CD14-positive monocyte (primary cell): ENCODE results near the gene LDLRAD4. TPM values are rescaled to one million over a fixed set of nuclear protein-coding genes. Genes with fewer than 3 reads are reported as not detected.

Experiments
- DNase-seq, 3 donors: peaks; one replicate each; pipeline ENCODE4 v3.0.0-alpha.2; 2011 to 2022
- H2AFZ ChIP-seq: 2 replicates; pipeline ENCODE4 v1.6.0; 2012; ENCODE audit warnings: mild to moderate bottlenecking, low read depth, low read length, inconsistent platforms; ENCODE audit not compliant: insufficient read depth, poor library complexity, severe bottlenecking
- H3K27ac ChIP-seq, 2 donors: 1 replicate in 1 of 2; 2 replicates in 1 of 2; pipeline ENCODE4 v1.5.1; 2012 to 2013; ENCODE audit warnings: low read length in 2 of 2, control low read depth in 1 of 2, inconsistent platforms in 1 of 2, low read depth in 1 of 2, mild to moderate bottlenecking in 1 of 2
- H3K27me3 ChIP-seq, 2 donors: one replicate each; pipeline versions ENCODE4 v1.6.0 to v1.6.1; 2011 to 2013; ENCODE audit warnings: low read length in 2 of 2; ENCODE audit not compliant: control insufficient read depth in 2 of 2, insufficient read depth in 2 of 2
- H3K36me3 ChIP-seq, 2 donors: replicated peaks in 1 of 2; 1 replicate in 1 of 2; 2 replicates in 1 of 2; pipeline versions ENCODE4 v1.5.1 to v1.6.1; 2012 to 2013; ENCODE audit warnings: low read length in 2 of 2, control low read depth in 1 of 2, inconsistent platforms in 1 of 2, mild to moderate bottlenecking in 1 of 2; ENCODE audit not compliant: insufficient read depth in 2 of 2, control insufficient read depth in 1 of 2
- H3K4me1 ChIP-seq, 2 donors: 1 replicate in 1 of 2; 2 replicates in 1 of 2; pipeline versions ENCODE4 v1.5.1 to v1.6.1; 2012 to 2013; ENCODE audit warnings: low read length in 2 of 2, control low read depth in 1 of 2, inconsistent platforms in 1 of 2, mild to moderate bottlenecking in 1 of 2, moderate library complexity in 1 of 2; ENCODE audit not compliant: insufficient read depth in 2 of 2, control insufficient read depth in 1 of 2
- H3K4me2 ChIP-seq: replicated peaks from 2 replicates; pipeline ENCODE3; 2012; ENCODE audit warnings: low read length, moderate library complexity, mild to moderate bottlenecking; ENCODE audit not compliant: poor library complexity, severe bottlenecking; ENCODE audit errors: extremely low read depth
- H3K4me3 ChIP-seq, 3 experiments: fragments of 200-600 bp in 1 of 3; sonication (generic) in 1 of 3; replicated peaks in 1 of 3; 1 replicate in 2 of 3; 2 replicates in 1 of 3; pipeline ENCODE4 v1.5.1; 2011 to 2013; ENCODE audit warnings: low read length in 3 of 3, mild to moderate bottlenecking in 3 of 3, control low read depth in 2 of 3, low read depth in 2 of 3, inconsistent platforms in 1 of 3, moderate library complexity in 1 of 3
- H3K79me2 ChIP-seq: 2 replicates; pipeline ENCODE4 v1.6.0; 2012; ENCODE audit warnings: mild to moderate bottlenecking, control low read depth, inconsistent platforms, low read length, moderate library complexity; ENCODE audit not compliant: insufficient read depth
- H3K9ac ChIP-seq: 2 replicates; pipeline ENCODE4 v1.6.0; 2017; ENCODE audit warnings: low read length, mild to moderate bottlenecking; ENCODE audit not compliant: insufficient read depth, poor library complexity, severe bottlenecking
- H3K9me3 ChIP-seq, 2 donors: replicated peaks in 1 of 2; 1 replicate in 1 of 2; 2 replicates in 1 of 2; pipeline versions ENCODE4 v1.5.1 to v1.6.1; 2012 to 2013; ENCODE audit warnings: low read length in 2 of 2, control low read depth in 1 of 2; ENCODE audit not compliant: control insufficient read depth in 1 of 2, insufficient read depth in 1 of 2
- H4K20me1 ChIP-seq: 2 replicates; pipeline ENCODE4 v1.6.0; 2012; ENCODE audit warnings: mild to moderate bottlenecking, low read length, control low read depth, moderate library complexity; ENCODE audit not compliant: insufficient read depth
- H3K27ac Mint-ChIP-seq, 7 donors: one replicate each; pipeline ENCODE4 v1.8.0; 2020; ENCODE audit warnings: mild to moderate bottlenecking in 7 of 7, mixed read lengths in 7 of 7, moderate library complexity in 6 of 7, inconsistent platforms in 2 of 7
- H3K27me3 Mint-ChIP-seq, 3 donors: one replicate each; pipeline ENCODE4 v1.8.0; 2021 to 2022; ENCODE audit warnings: low read depth in 3 of 3, mild to moderate bottlenecking in 3 of 3, mixed read lengths in 3 of 3, moderate library complexity in 3 of 3, inconsistent platforms in 1 of 3
- H3K36me3 Mint-ChIP-seq, 2 donors: one replicate each; pipeline ENCODE4 v1.8.0; 2020; ENCODE audit warnings: mixed read lengths in 2 of 2, inconsistent platforms in 1 of 2, mild to moderate bottlenecking in 1 of 2
- H3K4me1 Mint-ChIP-seq: one replicate; pipeline ENCODE4 v1.8.0; 2020; ENCODE audit warnings: mild to moderate bottlenecking, mixed read lengths
- H3K4me3 Mint-ChIP-seq, 2 donors: one replicate each; pipeline ENCODE4 v1.8.0; 2020; ENCODE audit warnings: mild to moderate bottlenecking in 2 of 2, mixed read lengths in 2 of 2, moderate library complexity in 1 of 2
- H3K9me3 Mint-ChIP-seq, 7 donors: one replicate each; pipeline ENCODE4 v1.8.0; 2020 to 2022; ENCODE audit warnings: mixed read lengths in 7 of 7, mild to moderate bottlenecking in 6 of 7, moderate library complexity in 6 of 7, inconsistent platforms in 2 of 7
- WGBS: methylation state at CpG from one replicate; pipeline ENCODE4 v1.1.5; 2013; ENCODE audit warnings: missing lambda C conversion rate; ENCODE audit not compliant: insufficient coverage; 5-methylcytosine and 5-hydroxymethylcytosine counted together
- intact Hi-C, 2 donors: fragments of 100-400 bp; cut with micrococcal nuclease; formaldehyde crosslinking; loops; one replicate each; pipeline versions ENCODE4 v1.15.0 to v1.15.1; 2023
- polyA plus RNA-seq, 3 donors: library from polyadenylated mRNA; depleted of rRNA in 1 of 3; unstranded in 2 of 3; stranded (reverse) in 1 of 3; fragments of 300-500 nt in 2 of 3; fragments of >200 nt in 1 of 3; fragmentation: Illumina TruSeq in 2 of 3; gene quantifications; 1 replicate in 2 of 3; 2 replicates in 1 of 3; pipeline ENCODE4 v1.2.3, GENCODE V29; 2012 to 2021
- TF ChIP-seq, protein P1 (sequence below): fragments of 200-600 bp; IDR thresholded peaks from one replicate; pipeline ENCODE4 v1.8.0; 2022; ENCODE audit warnings: antibody characterized with exemption, mild to moderate bottlenecking

LDLRAD4 gene
- polyA plus RNA-seq, 3 donors = 13.5 to 15.4 (median 13.8) TPM

DNA sequence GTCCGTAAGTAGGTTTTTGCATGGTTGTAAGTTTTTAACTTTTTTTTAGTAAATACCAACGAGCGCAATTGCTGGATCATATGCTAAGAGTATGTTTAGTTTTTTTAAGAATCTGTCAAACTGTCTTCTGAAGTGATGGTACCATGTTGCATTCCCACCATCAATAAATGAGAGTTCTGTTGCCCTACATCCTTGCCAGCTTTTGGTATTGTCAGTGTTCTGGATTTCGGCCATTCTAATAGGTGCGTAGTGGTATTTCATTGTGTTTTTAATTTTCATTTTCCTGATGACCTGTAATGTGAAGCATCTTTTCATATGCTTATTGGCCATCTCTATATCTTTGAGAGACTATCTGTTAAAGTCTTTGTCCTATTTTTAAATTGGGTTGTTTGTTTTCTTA lies 114.3 kb downstream of the LDLRAD4 start:
- Histone ChIP-seq H4K20me1 (peaks cover 4% of the 10 kb centered on the region), H3K27me3 (no peaks in the 10 kb centered on the region), H3K4me1 (no peaks in the 10 kb centered on the region), H3K4me2 (no peak overlapping the region), H3K9ac (no peak overlapping the region), H2AFZ (no peak overlapping the region), H3K4me3 (no peak overlapping the region), H3K9me3 (peaks cover 0 to 4% of the 10 kb centered on the region in 2 donors), H3K79me2 (no peaks in the 10 kb centered on the region), H3K36me3 (no peaks in the 10 kb centered on the region), H3K27ac (no peak overlapping the region)
- H3K9me3 Mint-ChIP-seq = peaks cover 5 to 16% (median 13%) of the 10 kb centered on the region in 7 donors
- intact Hi-C loops = no loop called here
- TF ChIP-seq, protein P1, sequence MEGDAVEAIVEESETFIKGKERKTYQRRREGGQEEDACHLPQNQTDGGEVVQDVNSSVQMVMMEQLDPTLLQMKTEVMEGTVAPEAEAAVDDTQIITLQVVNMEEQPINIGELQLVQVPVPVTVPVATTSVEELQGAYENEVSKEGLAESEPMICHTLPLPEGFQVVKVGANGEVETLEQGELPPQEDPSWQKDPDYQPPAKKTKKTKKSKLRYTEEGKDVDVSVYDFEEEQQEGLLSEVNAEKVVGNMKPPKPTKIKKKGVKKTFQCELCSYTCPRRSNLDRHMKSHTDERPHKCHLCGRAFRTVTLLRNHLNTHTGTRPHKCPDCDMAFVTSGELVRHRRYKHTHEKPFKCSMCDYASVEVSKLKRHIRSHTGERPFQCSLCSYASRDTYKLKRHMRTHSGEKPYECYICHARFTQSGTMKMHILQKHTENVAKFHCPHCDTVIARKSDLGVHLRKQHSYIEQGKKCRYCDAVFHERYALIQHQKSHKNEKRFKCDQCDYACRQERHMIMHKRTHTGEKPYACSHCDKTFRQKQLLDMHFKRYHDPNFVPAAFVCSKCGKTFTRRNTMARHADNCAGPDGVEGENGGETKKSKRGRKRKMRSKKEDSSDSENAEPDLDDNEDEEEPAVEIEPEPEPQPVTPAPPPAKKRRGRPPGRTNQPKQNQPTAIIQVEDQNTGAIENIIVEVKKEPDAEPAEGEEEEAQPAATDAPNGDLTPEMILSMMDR = no peak
- WGBS = no CpG with 5 or more reads among the region's 5 CpGs
- no peak overlapping the region for H3K4me3 Mint-ChIP-seq
- no peaks in the 10 kb centered on the region for H3K36me3 Mint-ChIP-seq
- peaks cover 0 to 6% (median 0%) of the 10 kb centered on the region in 3 donors for H3K27me3 Mint-ChIP-seq
- H3K27ac Mint-ChIP-seq = no peak overlapping the region
- no peaks in the 10 kb centered on the region for H3K4me1 Mint-ChIP-seq
- no peak for DNase-seq

DNA sequence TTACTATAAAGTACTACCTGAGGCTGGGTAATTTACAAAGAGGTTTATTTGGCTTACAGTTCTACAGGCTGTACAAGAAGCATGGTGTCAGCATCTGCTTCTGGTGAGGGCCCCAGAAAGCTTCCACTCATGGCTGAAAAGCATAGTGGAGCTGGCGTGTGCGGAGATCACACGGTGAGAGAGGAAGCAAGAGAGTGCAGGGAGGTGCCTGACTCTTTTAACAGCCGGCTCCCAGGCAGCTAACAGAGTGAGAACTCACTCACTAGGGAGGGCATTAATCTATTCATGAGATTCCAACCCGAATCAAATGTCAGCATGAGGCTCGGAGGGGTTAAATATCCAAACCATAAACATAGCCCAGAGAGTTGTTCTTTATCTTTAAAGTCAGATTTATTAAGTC lies 117.3 kb downstream of the LDLRAD4 start:
- WGBS = 100% methylated on average over 2 of the region's 6 CpGs
- H3K27ac ChIP-seq = no peak overlapping the region
- no peak for DNase-seq
- Mint-ChIP-seq H3K36me3 (no peaks in the 10 kb centered on the region), H3K9me3 (peaks cover 1 to 12% (median 8%) of the 10 kb centered on the region in 7 donors), H3K4me1 (peaks cover 12% of the 10 kb centered on the region), H3K4me3 (no peak overlapping the region), H3K27me3 (peaks cover 0 to 1% (median 0%) of the 10 kb centered on the region in 3 donors), H3K27ac (no peak overlapping the region)
- no peaks in the 10 kb centered on the region for H3K79me2 ChIP-seq
- intact Hi-C loops = no loop called here
- H3K9me3 ChIP-seq = peaks cover 0 to 4% of the 10 kb centered on the region in 2 donors
- H3K9ac ChIP-seq = no peak overlapping the region
- TF ChIP-seq, protein P1 = no peak
- H3K4me1 ChIP-seq = no peaks in the 10 kb centered on the region
- no peak overlapping the region for H3K4me3 ChIP-seq
- peaks cover 2% of the 10 kb centered on the region for H4K20me1 ChIP-seq
- H3K4me2 ChIP-seq = no peak overlapping the region
- H3K27me3 ChIP-seq = no peaks in the 10 kb centered on the region
- H2AFZ ChIP-seq = no peak overlapping the region
- H3K36me3 ChIP-seq = no peaks in the 10 kb centered on the region
